Immature natural killer cell (primary cell): ENCODE data around the gene CAPN10. TPM values are rescaled to one million over a fixed set of nuclear protein-coding genes. Genes with fewer than 3 reads are reported as not detected.
"Not testable (repeated sequence)": the region's sequence is repeated elsewhere in the genome, so short reads cannot be mapped to it uniquely, and the experiment has no call there.

Source experiments
- DNase-seq, 3 donors: peaks; one replicate each; pipeline ENCODE4 v3.0.0; 2022; ENCODE audit warnings: mixed read lengths in 1 of 3
- H3K27ac Mint-ChIP-seq, 6 donors: one replicate each; pipeline ENCODE4 v1.8.0; 2020; ENCODE audit warnings: mixed read lengths in 6 of 6, mild to moderate bottlenecking in 5 of 6, inconsistent platforms in 4 of 6, moderate library complexity in 3 of 6
- H3K27me3 Mint-ChIP-seq, 3 donors: one replicate each; pipeline ENCODE4 v1.8.0; 2020 to 2021; ENCODE audit warnings: low read depth in 3 of 3, mild to moderate bottlenecking in 3 of 3, mixed read lengths in 3 of 3, moderate library complexity in 3 of 3, inconsistent platforms in 1 of 3
- H3K36me3 Mint-ChIP-seq, 3 donors: one replicate each; pipeline ENCODE4 v1.8.0; 2020; ENCODE audit warnings: mixed read lengths in 3 of 3, inconsistent platforms in 2 of 3, mild to moderate bottlenecking in 2 of 3
- H3K4me1 Mint-ChIP-seq, 2 donors: one replicate each; pipeline ENCODE4 v1.8.0; 2020; ENCODE audit warnings: inconsistent platforms in 2 of 2, mild to moderate bottlenecking in 2 of 2, mixed read lengths in 2 of 2, moderate library complexity in 1 of 2
- H3K4me3 Mint-ChIP-seq, 5 donors: one replicate each; pipeline ENCODE4 v1.8.0; 2020; ENCODE audit warnings: mild to moderate bottlenecking in 5 of 5, mixed read lengths in 5 of 5, inconsistent platforms in 3 of 5, moderate library complexity in 3 of 5
- H3K9me3 Mint-ChIP-seq, 6 donors: one replicate each; pipeline ENCODE4 v1.8.0; 2020; ENCODE audit warnings: mild to moderate bottlenecking in 6 of 6, mixed read lengths in 6 of 6, inconsistent platforms in 4 of 6, moderate library complexity in 3 of 6
- polyA plus RNA-seq, 3 donors: library from polyadenylated mRNA; unstranded; fragments of 300-500 nt; fragmentation: Illumina TruSeq; gene quantifications; one replicate each; pipeline ENCODE4 v1.2.3, GENCODE V29; 2021

The CAPN10 gene
- polyA plus RNA-seq, 3 donors from 2014 or later: 9.7 to 22.5 (median 11.6) TPM

GRCh38 chr2:240615820-240616547 is 29.4 kb downstream of the CAPN10 start:
- H3K4me1 Mint-ChIP-seq: peaks cover 14 to 26% of the 10 kb centered on the region in 2 donors
- H3K27ac Mint-ChIP-seq: peak overlapping the region in 1 of 6 donors; percentile 26
- H3K4me3 Mint-ChIP-seq: no peak overlapping the region
- peaks cover 10 to 16% (median 12%) of the 10 kb centered on the region in 3 donors for H3K36me3 Mint-ChIP-seq
- no peak for DNase-seq
- no peaks in the 10 kb centered on the region for H3K9me3 Mint-ChIP-seq
- H3K27me3 Mint-ChIP-seq: peaks cover 0 to 7% (median 2%) of the 10 kb centered on the region in 3 donors

- H3K9me3 Mint-ChIP-seq, H3K27ac Mint-ChIP-seq: not testable (repeated sequence)
These were observed 30.5 kb downstream of the CAPN10 start for GRCh38 chr2:240616860-240617666.

GRCh38 chr2:240618776-240619175 is 32.2 kb downstream of the CAPN10 start:
- Mint-ChIP-seq H3K9me3 (peaks cover 0 to 3% (median 0%) of the 10 kb centered on the region in 6 donors), H3K27me3 (peaks cover 2 to 17% (median 10%) of the 10 kb centered on the region in 3 donors), H3K36me3 (peaks cover 5 to 12% (median 7%) of the 10 kb centered on the region in 3 donors), H3K27ac (peak overlapping the region in 5 of 6 donors; percentile 9 to 66 (median 39)), H3K4me1 (peaks cover 38 to 49% of the 10 kb centered on the region in 2 donors), H3K4me3 (peak overlapping the region in 1 of 5 donors; percentile 29)
- DNase-seq: no peak

More at GRCh38 chr2:240616860-240617666, 30.5 kb downstream of the CAPN10 start:
- peaks cover 24 to 35% of the 10 kb centered on the region in 2 donors for H3K4me1 Mint-ChIP-seq
- H3K4me3 Mint-ChIP-seq, DNase-seq: not testable (repeated sequence)
- peaks cover 0 to 13% (median 8%) of the 10 kb centered on the region in 3 donors for H3K27me3 Mint-ChIP-seq
- peaks cover 5 to 12% (median 7%) of the 10 kb centered on the region in 3 donors for H3K36me3 Mint-ChIP-seq

GRCh38 chr2:240619506-240620148 is 33.1 kb downstream of the CAPN10 start:
- H3K9me3 Mint-ChIP-seq: peaks cover 0 to 3% (median 0%) of the 10 kb centered on the region in 6 donors
- peaks cover 42 to 56% of the 10 kb centered on the region in 2 donors for H3K4me1 Mint-ChIP-seq
- no peak for DNase-seq
- H3K27ac Mint-ChIP-seq: peak overlapping the region in 4 of 6 donors; percentile 46 to 87 (median 81)
- peaks cover 5 to 12% (median 7%) of the 10 kb centered on the region in 3 donors for H3K36me3 Mint-ChIP-seq
- peaks cover 2 to 17% (median 10%) of the 10 kb centered on the region in 3 donors for H3K27me3 Mint-ChIP-seq
- H3K4me3 Mint-ChIP-seq: peak overlapping the region in 2 of 5 donors; percentile 40 to 41

- peak overlapping the region in 1 of 6 donors; percentile 90 for H3K27ac Mint-ChIP-seq
These were observed 33.7 kb downstream of the CAPN10 start for GRCh38 chr2:240620149-240620731.

GRCh38 chr2:240620859-240621258 is 34.3 kb downstream of the CAPN10 start:
- Mint-ChIP-seq H3K4me3 (peak overlapping the region in 4 of 5 donors; percentile 76 to 85 (median 81)), H3K27ac (peak overlapping the region; percentile 86 to 98 (median 92)), H3K36me3 (peaks cover 5 to 12% (median 7%) of the 10 kb centered on the region in 3 donors), H3K4me1 (peaks cover 54 to 64% of the 10 kb centered on the region in 2 donors), H3K27me3 (peaks cover 2 to 22% (median 12%) of the 10 kb centered on the region in 3 donors), H3K9me3 (peaks cover 0 to 3% (median 0%) of the 10 kb centered on the region in 6 donors)
- no peak for DNase-seq

More at GRCh38 chr2:240620149-240620731, 33.7 kb downstream of the CAPN10 start:
- Mint-ChIP-seq H3K4me3 (no peak overlapping the region), H3K9me3 (peaks cover 0 to 3% (median 0%) of the 10 kb centered on the region in 6 donors), H3K4me1 (peaks cover 48 to 63% of the 10 kb centered on the region in 2 donors), H3K36me3 (peaks cover 5 to 12% (median 7%) of the 10 kb centered on the region in 3 donors), H3K27me3 (peaks cover 2 to 22% (median 12%) of the 10 kb centered on the region in 3 donors)
- DNase-seq: no peak

GRCh38 chr2:240622060-240622411 is 35.5 kb downstream of the CAPN10 start:
- H3K4me3 Mint-ChIP-seq: peak overlapping the region; percentile 76 to 85 (median 82)
- H3K36me3 Mint-ChIP-seq: peaks cover 5 to 12% (median 7%) of the 10 kb centered on the region in 3 donors
- DNase-seq: no peak
- peak overlapping the region; percentile 86 to 98 (median 92) for H3K27ac Mint-ChIP-seq
- peaks cover 0 to 3% (median 0%) of the 10 kb centered on the region in 6 donors for H3K9me3 Mint-ChIP-seq
- peaks cover 54 to 71% of the 10 kb centered on the region in 2 donors for H3K4me1 Mint-ChIP-seq
- H3K27me3 Mint-ChIP-seq: peaks cover 2 to 22% (median 12%) of the 10 kb centered on the region in 3 donors

- peak; percentile 44 to 63 (median 51) for DNase-seq
- H3K27ac Mint-ChIP-seq: peak overlapping the region; percentile 86 to 98 (median 92)
- peaks cover 0 to 3% (median 0%) of the 10 kb centered on the region in 6 donors for H3K9me3 Mint-ChIP-seq
- peaks cover 54 to 68% of the 10 kb centered on the region in 2 donors for H3K4me1 Mint-ChIP-seq
- peaks cover 2 to 8% (median 5%) of the 10 kb centered on the region in 3 donors for H3K36me3 Mint-ChIP-seq
- H3K4me3 Mint-ChIP-seq: peak overlapping the region; percentile 76 to 85 (median 82)
- H3K27me3 Mint-ChIP-seq: peaks cover 2 to 22% (median 12%) of the 10 kb centered on the region in 3 donors
These were observed 36.1 kb downstream of the CAPN10 start for GRCh38 chr2:240622531-240623235.

GRCh38 chr2:240623531-240624010 is 37.0 kb downstream of the CAPN10 start:
- Mint-ChIP-seq H3K4me1 (peaks cover 54 to 65% of the 10 kb centered on the region in 2 donors), H3K9me3 (peaks cover 0 to 3% (median 0%) of the 10 kb centered on the region in 6 donors), H3K36me3 (peaks cover 0 to 6% (median 0%) of the 10 kb centered on the region in 3 donors), H3K27me3 (peaks cover 2 to 22% (median 12%) of the 10 kb centered on the region in 3 donors), H3K4me3 (peak overlapping the region in 3 of 5 donors; percentile 13 to 78 (median 72)), H3K27ac (peak overlapping the region; percentile 43 to 90 (median 75))
- DNase-seq: no peak

- H3K27ac Mint-ChIP-seq: peak overlapping the region; percentile 76 to 93 (median 88)
- DNase-seq: no peak
- peaks cover 0 to 3% (median 0%) of the 10 kb centered on the region in 6 donors for H3K9me3 Mint-ChIP-seq
- H3K4me3 Mint-ChIP-seq: peak overlapping the region; percentile 60 to 76 (median 62)
- peaks cover 49 to 57% of the 10 kb centered on the region in 2 donors for H3K4me1 Mint-ChIP-seq
- H3K27me3 Mint-ChIP-seq: peaks cover 2 to 22% (median 12%) of the 10 kb centered on the region in 3 donors
- no peaks in the 10 kb centered on the region for H3K36me3 Mint-ChIP-seq
These were observed 37.7 kb downstream of the CAPN10 start for GRCh38 chr2:240624011-240624949.

GRCh38 chr2:240624950-240625621 is 38.6 kb downstream of the CAPN10 start, which contains the start of gene GPR35:
GPR35 (plus strand) TSS chr2:240625480; CDS start chr2:240629953, 4,473 bp downstream.
- peaks cover 2 to 18% (median 10%) of the 10 kb centered on the region in 3 donors for H3K27me3 Mint-ChIP-seq
- peak; percentile 76 to 80 (median 79) for DNase-seq
- peak within 1 kb of the TSS; percentile 76 to 93 (median 88) for H3K27ac Mint-ChIP-seq
- H3K4me1 Mint-ChIP-seq: peaks cover 44 to 51% of the 10 kb centered on the region in 2 donors
- peak within 1 kb of the TSS; percentile 60 to 76 (median 62) for H3K4me3 Mint-ChIP-seq
- peaks cover 0 to 3% (median 0%) of the 10 kb centered on the region in 6 donors for H3K9me3 Mint-ChIP-seq
- no peaks in the 10 kb centered on the region for H3K36me3 Mint-ChIP-seq
